ENCODE results near the gene TP53I13.

Gene TP53I13

GRCh38 chr17:29593591-29594518 lies 25.4 kb downstream of the TP53I13 start:
- peak; percentile 37 for DNase-seq (ENCODE audit: low read depth)

- no peak for DNase-seq (ENCODE audit: low read depth)
Measured at GRCh38 chr17:29594519-29595090, 26.1 kb downstream of the TP53I13 start.

- no peak for DNase-seq (ENCODE audit: low read depth)
Measured at GRCh38 chr17:29595107-29595942, 26.8 kb downstream of the TP53I13 start.

- DNase-seq (ENCODE audit: low read depth), result no peak
Measured at GRCh38 chr17:29595943-29596774, 27.7 kb downstream of the TP53I13 start.

- DNase-seq (ENCODE audit: low read depth), result no peak
Measured at GRCh38 chr17:29596811-29597210, 28.3 kb downstream of the TP53I13 start.

GRCh38 chr17:29597361-29598172 lies 29.1 kb downstream of the TP53I13 start:
- no peak for DNase-seq (ENCODE audit: low read depth)

GRCh38 chr17:29603109-29603674 lies 34.7 kb downstream of the TP53I13 start:
- DNase-seq (ENCODE audit: low read depth), result no peak

- no peak for DNase-seq (ENCODE audit: low read depth)
Measured at GRCh38 chr17:29607557-29608195, 39.2 kb downstream of the TP53I13 start.

GRCh38 chr17:29608986-29609385 lies 40.5 kb downstream of the TP53I13 start:
- no peak for DNase-seq (ENCODE audit: low read depth)

GRCh38 chr17:29610395-29610794 lies 41.9 kb downstream of the TP53I13 start:
- DNase-seq (ENCODE audit: low read depth), result no peak

GRCh38 chr17:29611351-29612093 lies 43.0 kb downstream of the TP53I13 start:
- DNase-seq (ENCODE audit: low read depth), result no peak

GRCh38 chr17:29612094-29612403 lies 43.5 kb downstream of the TP53I13 start:
- DNase-seq (ENCODE audit: low read depth), result no peak

- no peak for DNase-seq (ENCODE audit: low read depth)
Measured at GRCh38 chr17:29612404-29613280, 44.1 kb downstream of the TP53I13 start.

GRCh38 chr17:29613352-29613837 lies 44.9 kb downstream of the TP53I13 start:
- DNase-seq (ENCODE audit: low read depth), result peak; percentile 83

GRCh38 chr17:29613856-29614255 lies 45.4 kb downstream of the TP53I13 start:
- DNase-seq (ENCODE audit: low read depth), result no peak

GRCh38 chr17:29614349-29615047 lies 46.0 kb downstream of the TP53I13 start:
- DNase-seq (ENCODE audit: low read depth), result no peak

GRCh38 chr17:29615048-29615385 lies 46.5 kb downstream of the TP53I13 start:
- DNase-seq (ENCODE audit: low read depth), result peak; percentile 34
